ENCODE measurements around the gene ITGB2. TPM values are rescaled to one million over a fixed set of nuclear protein-coding genes. Genes with fewer than 3 reads are reported as not detected.
"Not testable (repeated sequence)": the region's sequence is repeated elsewhere in the genome, so short reads cannot be mapped to it uniquely, and the experiment has no call there.

The ITGB2 gene
- polyA plus RNA-seq, 4 donors, result 7.3 to 18.8 (median 13.6) TPM

DNA sequence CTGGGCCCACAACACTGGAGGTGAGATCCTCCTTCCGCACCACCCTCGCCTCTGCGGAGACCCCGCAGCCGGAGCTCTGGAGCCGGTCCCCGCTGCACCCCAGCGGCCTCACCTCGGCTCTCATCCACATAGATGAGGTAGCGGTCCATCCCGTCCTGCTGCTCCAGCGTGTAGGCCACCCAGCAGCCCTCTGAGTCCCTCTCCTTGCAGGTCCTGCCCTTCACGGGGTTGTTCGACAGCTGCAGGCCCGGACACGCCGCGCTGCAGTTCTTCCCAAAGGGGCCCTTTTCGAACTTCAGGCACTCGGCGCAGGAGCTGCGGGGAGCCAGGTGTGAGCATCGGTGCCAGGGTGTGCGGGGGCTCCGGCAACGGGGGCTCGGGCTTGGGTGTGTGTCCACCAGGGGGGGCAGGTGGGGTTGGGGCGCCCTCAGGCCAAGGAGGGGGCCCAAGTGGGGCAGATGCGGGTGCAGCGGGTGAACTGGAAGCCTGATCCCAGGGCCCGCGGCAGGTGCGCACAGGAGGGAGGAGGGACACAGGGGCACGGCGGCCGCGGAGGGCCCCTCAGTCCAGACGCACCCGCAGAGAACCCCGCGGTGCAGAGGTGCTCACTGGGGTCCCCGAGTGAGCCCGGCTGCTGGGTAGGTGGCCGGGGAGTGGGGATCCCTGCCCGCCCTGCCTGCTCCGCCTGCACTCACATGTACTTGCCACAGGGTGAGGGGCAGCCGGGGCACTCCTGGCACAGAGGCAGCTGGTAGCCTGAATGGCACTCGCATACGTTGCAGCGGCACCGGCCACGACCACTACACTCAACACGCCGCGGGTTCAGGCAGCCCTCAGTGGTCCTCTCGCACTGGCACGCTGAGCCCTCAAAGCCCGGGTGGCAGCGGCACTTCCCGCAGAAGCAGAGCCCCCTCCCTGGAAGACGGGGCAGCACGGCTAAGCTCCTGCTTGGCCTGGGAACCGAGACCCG is 31.8 kb downstream of the ITGB2 start:
- DNase-seq (ENCODE audit: low read depth in 4 of 4, low spot score in 3 of 4), result no peak

- DNase-seq (ENCODE audit: low read depth in 4 of 4, low spot score in 3 of 4), result no peak
Observed at GRCh38 chr21:44887807-44888580, 32.7 kb downstream of the ITGB2 start.

DNA sequence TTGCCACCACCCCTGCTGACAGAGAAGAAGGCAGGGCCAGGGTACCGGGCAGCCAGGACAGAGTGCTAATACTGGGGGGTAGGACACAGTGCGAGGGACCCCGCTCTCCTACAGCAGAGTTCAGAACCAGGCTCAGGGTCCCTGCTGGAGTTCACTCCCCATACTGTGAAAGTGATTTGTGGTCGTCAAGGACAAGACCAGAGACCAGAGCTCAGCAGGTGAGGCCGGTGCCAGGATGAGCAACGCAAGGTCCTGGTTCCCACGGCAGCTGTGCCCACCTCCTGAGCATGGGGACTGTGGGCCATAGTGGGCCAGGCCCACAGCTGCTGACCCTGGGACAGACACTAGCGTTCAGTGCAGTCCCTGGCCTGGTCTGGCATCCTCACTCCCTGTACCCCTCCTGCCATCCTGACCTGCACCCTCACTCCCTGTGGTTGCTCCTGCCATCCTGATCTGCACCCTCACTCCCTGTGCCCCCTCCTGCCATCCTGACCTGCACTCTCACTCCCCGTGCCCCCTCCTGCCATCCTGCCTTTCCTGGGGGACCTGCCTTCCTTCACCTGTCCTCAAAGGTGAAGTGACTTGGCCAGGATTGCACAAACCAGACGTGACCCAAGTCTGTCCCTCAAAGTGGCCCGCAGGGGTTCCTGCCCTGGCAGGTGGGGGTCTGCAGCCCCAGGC is 33.4 kb downstream of the ITGB2 start:
- DNase-seq (ENCODE audit: low read depth in 4 of 4, low spot score in 3 of 4), result no peak

DNA sequence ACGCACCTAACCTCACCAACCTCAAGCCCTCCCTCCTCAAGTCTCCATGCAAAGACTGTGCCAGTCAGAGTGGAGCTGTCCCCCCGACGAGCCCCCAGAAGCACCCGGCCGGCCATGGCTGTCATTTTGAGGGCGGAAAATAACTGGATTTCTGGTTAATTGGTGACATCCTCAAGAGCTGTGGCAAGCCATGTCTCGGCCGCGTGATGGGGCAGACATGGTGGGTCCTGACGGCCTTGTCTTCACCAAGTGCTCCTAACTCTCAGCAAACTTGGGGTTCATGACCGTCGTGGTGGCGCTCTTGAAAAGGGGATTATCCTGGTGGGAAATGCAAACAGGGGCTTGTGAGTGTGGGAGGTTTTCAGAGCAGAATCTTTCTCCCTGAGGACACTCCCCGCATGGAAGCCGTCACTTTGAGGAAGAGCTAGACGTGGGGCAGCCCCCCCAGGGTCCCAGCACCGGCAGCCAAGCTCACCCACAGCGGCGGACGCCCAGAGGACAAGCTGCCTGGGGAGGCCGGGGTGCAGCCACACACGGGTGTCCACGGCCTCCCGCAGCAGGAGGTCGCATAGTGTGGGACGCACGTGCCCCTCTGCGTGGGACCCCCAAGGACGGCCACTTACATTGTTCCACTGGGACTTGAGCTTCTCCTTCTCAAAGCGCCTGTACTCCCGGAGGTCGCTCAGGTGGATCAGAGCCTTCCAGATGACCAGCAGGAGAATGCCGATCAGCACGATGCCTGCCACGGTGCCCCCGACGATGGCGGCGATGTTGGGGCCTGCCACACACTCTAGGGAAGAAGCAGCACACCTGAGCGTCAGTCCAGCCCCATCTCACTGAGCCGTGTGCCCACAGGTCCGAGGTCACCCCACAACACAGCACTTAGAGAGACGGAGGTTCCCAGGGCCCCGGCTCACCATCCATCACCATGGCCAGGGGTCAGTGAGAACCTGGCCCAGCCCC is 34.3 kb downstream of the ITGB2 start:
- DNase-seq (ENCODE audit: low read depth in 4 of 4, low spot score in 3 of 4), result no peak

GRCh38 chr21:44885615-44886014 is 35.1 kb downstream of the ITGB2 start:
- no peak for DNase-seq (ENCODE audit: low read depth in 4 of 4, low spot score in 3 of 4)

GRCh38 chr21:44884097-44884496 is 36.6 kb downstream of the ITGB2 start:
- DNase-seq (ENCODE audit: low read depth in 4 of 4, low spot score in 3 of 4), result no peak

DNA sequence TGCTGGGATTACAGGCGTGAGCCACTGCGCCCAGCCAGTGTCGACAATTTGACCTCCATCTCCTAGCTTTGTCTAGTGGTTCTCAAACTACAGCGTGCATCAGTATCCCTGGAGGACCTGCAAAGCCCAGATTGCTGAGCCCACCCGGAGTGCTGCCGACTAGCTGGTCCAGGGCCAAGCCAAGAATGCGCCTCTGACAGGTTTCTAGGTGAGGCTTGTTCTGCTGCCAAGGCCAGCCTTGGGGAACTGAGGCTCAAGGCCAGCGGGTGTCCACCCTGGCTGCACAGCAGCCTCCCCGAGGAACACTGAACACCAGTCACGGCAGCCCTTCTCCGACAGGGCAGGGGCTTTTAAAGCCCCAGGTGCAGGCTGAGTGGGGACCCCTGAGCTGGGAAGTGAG is 37.4 kb downstream of the ITGB2 start:
- DNase-seq (ENCODE audit: low read depth in 4 of 4, low spot score in 3 of 4), result no peak

DNA sequence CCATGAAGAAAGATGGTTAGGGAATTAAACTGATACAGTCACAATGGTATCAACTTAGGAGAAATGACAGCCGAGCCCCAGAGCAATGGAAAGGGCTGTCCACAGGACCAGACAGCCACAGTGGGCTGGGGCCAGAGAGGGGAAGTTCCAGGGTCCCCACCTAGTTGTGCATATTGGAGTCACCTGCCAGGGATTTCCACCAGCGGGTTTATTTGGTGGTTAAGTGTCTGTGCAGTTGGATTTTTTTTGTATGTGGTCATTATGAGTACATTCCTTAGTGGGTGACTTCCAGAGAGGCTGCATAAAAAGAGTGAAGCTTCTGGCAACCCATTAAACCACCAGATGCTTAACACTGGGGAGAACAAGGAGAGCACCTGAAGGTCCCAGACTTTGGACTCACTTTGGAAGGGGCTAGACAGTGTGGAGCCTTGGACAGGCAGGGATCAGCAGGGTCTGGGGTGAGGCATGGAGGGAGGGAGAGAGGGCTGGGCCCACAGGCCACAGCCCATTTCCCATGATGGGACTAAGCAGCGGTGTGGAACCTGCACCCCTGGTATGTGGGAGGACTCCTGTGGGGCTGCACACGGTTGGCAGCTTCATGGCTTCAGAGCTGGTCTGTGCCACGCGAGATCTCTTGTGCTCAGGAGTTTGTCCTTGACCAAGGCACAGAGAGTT is 39.4 kb downstream of the ITGB2 start:
- no peak for DNase-seq (ENCODE audit: low read depth in 4 of 4, low spot score in 3 of 4)

- DNase-seq (ENCODE audit: low read depth in 4 of 4, low spot score in 3 of 4), result no peak
Observed at GRCh38 chr21:44880405-44881197, 40.1 kb downstream of the ITGB2 start.

GRCh38 chr21:44879238-44879637 is 41.5 kb downstream of the ITGB2 start:
- DNase-seq (ENCODE audit: low read depth in 4 of 4, low spot score in 3 of 4), result not testable (repeated sequence)

DNA sequence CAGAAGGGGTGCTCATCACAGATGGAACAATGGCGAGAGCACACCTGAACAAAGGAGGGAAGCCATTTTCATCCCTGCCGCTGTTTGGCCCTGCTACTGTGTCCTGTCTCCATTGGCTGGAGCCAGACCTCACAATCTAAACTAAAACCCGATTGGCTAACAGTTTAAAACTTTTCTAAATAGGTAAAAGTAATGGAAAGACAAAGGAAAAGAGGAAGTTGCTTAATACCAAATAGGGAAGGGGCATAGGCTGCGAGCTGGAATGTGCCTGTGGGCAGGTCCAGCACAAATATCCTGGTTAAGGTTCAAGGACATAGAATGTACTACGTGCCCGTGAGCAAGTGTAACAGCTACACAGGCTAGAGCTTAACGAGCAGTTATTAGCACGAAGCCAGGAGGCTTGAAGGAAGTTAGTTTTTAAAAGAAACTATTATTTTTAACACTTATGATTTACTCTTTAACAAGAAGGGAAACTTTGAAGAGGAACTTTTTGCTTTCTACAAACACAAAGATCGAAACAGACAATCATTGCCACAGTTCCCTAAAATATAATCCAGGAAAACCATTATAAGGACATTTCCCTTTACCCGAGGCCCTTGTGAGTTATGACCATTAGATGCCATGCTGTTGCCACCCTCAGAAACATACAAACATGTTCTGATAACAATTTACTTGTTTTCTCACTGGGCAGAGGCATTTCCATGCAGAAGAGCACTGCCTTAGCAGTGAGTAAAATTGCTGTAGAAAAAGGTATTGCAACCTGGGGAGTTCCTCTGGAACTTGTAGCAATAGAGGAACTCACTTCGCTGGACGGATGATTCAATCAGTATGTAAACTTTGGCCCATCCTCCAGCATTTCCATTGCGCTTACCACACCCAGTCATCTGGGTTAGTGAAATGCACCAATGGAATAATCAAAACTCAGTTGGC is 42.4 kb downstream of the ITGB2 start:
- no peak for DNase-seq (ENCODE audit: low read depth in 4 of 4, low spot score in 3 of 4)

GRCh38 chr21:44876849-44877575 is 43.7 kb downstream of the ITGB2 start:
- DNase-seq (ENCODE audit: low read depth in 4 of 4, low spot score in 3 of 4), result no peak

- DNase-seq (ENCODE audit: low read depth in 4 of 4, low spot score in 3 of 4), result no peak
Observed at GRCh38 chr21:44875316-44875700, 45.4 kb downstream of the ITGB2 start.

DNA sequence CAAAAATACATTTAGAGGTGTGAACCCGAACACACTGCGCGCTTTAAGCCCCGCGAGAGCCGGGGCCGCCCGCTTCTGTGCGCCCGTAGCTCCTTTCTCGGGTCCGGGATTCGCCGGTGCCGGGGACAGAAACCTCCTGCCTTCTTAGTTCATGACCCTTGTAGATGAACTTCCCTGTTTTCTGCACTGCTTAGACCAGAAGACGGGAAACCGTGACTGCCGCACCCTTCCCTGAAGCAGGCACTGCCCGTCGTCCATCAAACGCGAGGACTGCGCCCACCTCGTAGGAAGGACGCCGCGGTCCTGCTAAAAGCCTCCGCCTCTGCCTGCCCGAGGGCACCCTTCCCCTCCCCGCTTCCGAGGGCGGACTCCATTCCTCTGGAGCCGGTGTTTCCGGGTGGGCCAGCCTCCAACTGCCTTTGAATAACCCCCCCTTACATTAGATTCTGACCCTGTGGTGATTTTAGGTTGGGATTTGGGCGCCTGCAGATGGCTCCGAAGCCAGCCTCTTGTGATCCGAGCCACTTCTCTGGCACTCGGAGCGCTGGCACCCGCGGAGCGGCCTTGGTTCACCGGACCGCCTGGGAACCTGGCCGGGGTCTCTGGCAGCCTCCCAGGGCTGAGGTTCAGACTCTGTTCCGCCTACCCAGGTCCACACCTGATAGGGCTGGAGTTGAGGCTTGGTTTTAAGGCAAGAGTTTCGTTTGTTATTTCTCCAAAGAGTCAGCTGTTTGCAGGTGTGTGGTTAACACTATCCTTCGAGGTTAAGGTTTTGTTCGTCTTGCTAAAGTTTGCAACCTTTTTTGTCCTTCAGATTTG is 46.0 kb downstream of the ITGB2 start:
- no peak for DNase-seq (ENCODE audit: low read depth in 4 of 4, low spot score in 3 of 4)

- DNase-seq (ENCODE audit: low read depth in 4 of 4, low spot score in 3 of 4), result no peak
Observed at GRCh38 chr21:44874240-44874496, 46.5 kb downstream of the ITGB2 start.

Data from left renal pelvis (tissue), 4 donors.